Stomach (tissue), 9 donors: Measurements from ENCODE around the gene APOL2. TPM values are rescaled to one million over a fixed set of nuclear protein-coding genes. Genes with fewer than 3 reads are reported as not detected.
"Not testable (repeated sequence)": the region's sequence is repeated elsewhere in the genome, so short reads cannot be mapped to it uniquely, and the experiment has no call there.

ENCODE experiments used
- DNase-seq, 2 donors: peaks; one replicate each; pipeline versions ENCODE4 v3.0.0 to v3.0.0-alpha.2; 2013 to 2019
- H3K27ac ChIP-seq, 5 donors: fragments of 200-600 bp in 4 of 5; sonication (generic) in 4 of 5; one replicate each; pipeline ENCODE4 v1.5.1; 2013 to 2019; ENCODE audit warnings: mild to moderate bottlenecking in 1 of 5, moderate library complexity in 1 of 5
- H3K27me3 ChIP-seq, 3 donors: fragments of 200-600 bp; sonication (generic); one replicate each; pipeline ENCODE4 v1.5.1; 2017 to 2019; ENCODE audit warnings: mixed run types in 1 of 3
- H3K36me3 ChIP-seq, 4 donors: fragments of 200-600 bp; sonication (generic); 1 replicate in 3 of 4; 2 replicates in 1 of 4; pipeline ENCODE4 v1.5.1; 2016 to 2019
- H3K4me1 ChIP-seq, 4 donors: fragments of 200-600 bp; sonication (generic); one replicate each; pipeline ENCODE4 v1.5.1; 2016 to 2019
- H3K4me3 ChIP-seq, 4 donors: fragments of 200-600 bp; sonication (generic) in 3 of 4; one replicate each; pipeline ENCODE4 v1.5.1; 2016 to 2019; ENCODE audit warnings: mild to moderate bottlenecking in 1 of 4
- H3K9me3 ChIP-seq, 4 donors: fragments of 200-600 bp; sonication (generic); one replicate each; pipeline ENCODE4 v1.5.1; 2016 to 2019
- CTCF ChIP-seq, 7 experiments: fragments of 450-650 bp in 4 of 7; fragments of 200-600 bp in 3 of 7; sonication (generic) in 3 of 7; IDR thresholded peaks; one replicate each; pipeline ENCODE4 v1.5.1; 2016 to 2019; ENCODE audit warnings: antibody characterized with exemption in 7 of 7, control low read depth in 2 of 7, mild to moderate bottlenecking in 1 of 7
- EP300 ChIP-seq: sonication (generic); formaldehyde crosslinking; IDR thresholded peaks from one replicate; pipeline ENCODE4 v1.6.1; 2017; ENCODE audit warnings: antibody characterized with exemption
- POLR2A ChIP-seq, 4 donors: fragments of 450-650 bp; IDR thresholded peaks; one replicate each; pipeline ENCODE4 v1.6.1; 2016; ENCODE audit warnings: antibody characterized with exemption in 4 of 4, control low read depth in 2 of 4, mild to moderate bottlenecking in 1 of 4, moderate library complexity in 1 of 4
- POLR2AphosphoS5 ChIP-seq, 3 donors: sonication (generic); formaldehyde crosslinking; IDR thresholded peaks; one replicate each; pipeline ENCODE4 v1.6.1; 2016; ENCODE audit warnings: antibody characterized with exemption in 3 of 3
- WGBS, 5 donors: extraction: QIAGEN DNeasy Blood & Tissue Kit in 3 of 5; methylation state at CpG; one replicate each; pipeline versions ENCODE4 v1.1.5 to v1.1.7; 2013 to 2018; 5-methylcytosine and 5-hydroxymethylcytosine counted together
- intact Hi-C: fragments of 100-400 bp; cut with DNase I; formaldehyde crosslinking; loops from one replicate; pipeline ENCODE4 v1.15.1; 2023; ENCODE audit warnings: low total_unique reads
- polyA plus RNA-seq, 3 donors: library from polyadenylated mRNA; stranded (reverse); fragments of 200-250 nt; gene quantifications; one replicate each; pipeline ENCODE4 v1.2.3, GENCODE V29; 2013
- total RNA-seq, 5 donors: library from RNA; depleted of rRNA; stranded (reverse); fragments of >200 nt; gene quantifications; one replicate each; pipeline versions ENCODE4 v1.1.0 to v1.2.3, GENCODE V29; 2014 to 2016
- donor health status: healthy with polysubstance abuse.
- donor health status: Bipolar disorder and iron deficiency.
- donor health status: healthy.

The APOL2 gene
- total and polyA plus RNA-seq, 8 donors: 11.6 to 101 (median 35.5) TPM

DNA sequence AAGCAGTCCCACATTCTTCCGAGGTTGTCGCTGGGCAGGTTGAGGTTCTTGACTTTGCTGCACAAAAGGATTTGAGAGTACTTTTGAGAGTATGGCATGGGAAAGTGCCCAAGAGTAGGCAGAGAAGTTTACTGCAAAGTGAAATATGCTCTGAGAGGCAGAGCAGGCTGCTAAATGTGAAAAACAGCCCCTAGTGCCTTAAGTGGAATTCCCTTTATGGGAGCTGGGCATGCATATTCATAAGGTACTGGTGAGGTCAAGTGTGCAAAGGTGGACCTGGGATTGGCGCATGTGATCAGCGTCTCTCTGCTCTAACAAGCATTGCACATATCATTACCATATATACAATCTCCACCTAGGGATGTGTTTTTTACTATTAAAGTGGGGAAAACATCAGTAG lies 25.7 kb downstream of the APOL2 start:
- no peaks in the 10 kb centered on the region for H3K9me3 ChIP-seq
- no peak for DNase-seq
- no peaks in the 10 kb centered on the region for H3K27me3 ChIP-seq
- no peak overlapping the region for H3K4me3 ChIP-seq
- no peak for TF ChIP-seq POLR2A (IDR thresholded peaks at IDR 0.05)
- no peak for TF ChIP-seq EP300
- no peak for TF ChIP-seq CTCF (IDR thresholded peaks at IDR 0.05)
- no peak for TF ChIP-seq POLR2AphosphoS5 (IDR thresholded peaks at IDR 0.05)
- intact Hi-C loops: no loop called here
- H3K4me1 ChIP-seq: peaks cover 0 to 24% (median 0%) of the 10 kb centered on the region in 4 donors
- WGBS, 5 donors: 64 to 88% (median 70%) methylated on average over 4 of the region's 4 CpGs
- H3K36me3 ChIP-seq: no peaks in the 10 kb centered on the region
- H3K27ac ChIP-seq: no peak overlapping the region

DNA sequence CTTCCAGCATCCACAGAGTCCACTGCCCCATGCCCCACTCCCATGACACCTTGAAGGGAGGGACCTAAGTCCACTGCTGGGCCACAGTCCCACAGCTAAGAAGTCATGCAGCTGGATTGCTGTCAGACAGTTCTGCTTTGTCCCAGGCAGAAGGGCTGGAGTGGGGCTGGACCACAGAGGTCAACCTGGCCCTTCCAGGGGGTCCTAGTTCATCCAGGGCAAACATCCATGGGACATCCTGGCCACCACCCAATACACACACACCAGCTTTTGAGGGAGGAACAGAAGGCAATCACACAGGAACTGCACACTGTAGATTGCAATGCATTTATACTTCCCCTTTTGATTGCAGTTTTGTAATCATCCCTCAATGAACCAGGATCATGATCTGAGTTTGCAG lies 26.4 kb downstream of the APOL2 start:
- intact Hi-C loops: no loop called here
- H3K27me3 ChIP-seq: no peaks in the 10 kb centered on the region
- no peak for DNase-seq
- TF ChIP-seq EP300 (no peak), CTCF (IDR thresholded peaks at IDR 0.05) (no peak), POLR2AphosphoS5 (IDR thresholded peaks at IDR 0.05) (no peak), POLR2A (IDR thresholded peaks at IDR 0.05) (no peak)
- H3K4me1 ChIP-seq: peaks cover 0 to 24% (median 0%) of the 10 kb centered on the region in 4 donors
- H3K36me3 ChIP-seq: no peaks in the 10 kb centered on the region
- H3K27ac ChIP-seq: no peak overlapping the region
- no peaks in the 10 kb centered on the region for H3K9me3 ChIP-seq
- H3K4me3 ChIP-seq: no peak overlapping the region

- H3K4me1 ChIP-seq: peaks cover 0 to 24% (median 0%) of the 10 kb centered on the region in 4 donors
- H3K9me3 ChIP-seq: no peaks in the 10 kb centered on the region
- H3K36me3 ChIP-seq: no peaks in the 10 kb centered on the region
- peak in 1 of 2 donors; percentile 50 for DNase-seq
- H3K27me3 ChIP-seq: no peaks in the 10 kb centered on the region
- intact Hi-C loops: no loop called here
- no peak overlapping the region for H3K27ac ChIP-seq
- WGBS, 5 donors: 49 to 66% (median 61%) methylated on average over 4 of the region's 4 CpGs
- TF ChIP-seq EP300 (no peak), POLR2AphosphoS5 (IDR thresholded peaks at IDR 0.05) (no peak), CTCF (IDR thresholded peaks at IDR 0.05) (no peak), POLR2A (IDR thresholded peaks at IDR 0.05) (no peak)
- H3K4me3 ChIP-seq: no peak overlapping the region
Observed at GRCh38 chr22:36211237-36211861, 28.0 kb downstream of the APOL2 start.

GRCh38 chr22:36210224-36210623 lies 29.1 kb downstream of the APOL2 start:
- H3K9me3 ChIP-seq: no peaks in the 10 kb centered on the region
- intact Hi-C loops: no loop called here
- no peaks in the 10 kb centered on the region for H3K27me3 ChIP-seq
- DNase-seq: no peak
- 89 to 92% (median 90%) methylated on average over 3 of the region's 3 CpGs for WGBS, 5 donors
- no peak overlapping the region for H3K27ac ChIP-seq
- H3K36me3 ChIP-seq: no peaks in the 10 kb centered on the region
- no peak overlapping the region for H3K4me3 ChIP-seq
- TF ChIP-seq CTCF (IDR thresholded peaks at IDR 0.05) (no peak), EP300 (no peak), POLR2A (IDR thresholded peaks at IDR 0.05) (no peak), POLR2AphosphoS5 (IDR thresholded peaks at IDR 0.05) (no peak)
- peaks cover 0 to 24% (median 0%) of the 10 kb centered on the region in 4 donors for H3K4me1 ChIP-seq

GRCh38 chr22:36209488-36209908 lies 29.8 kb downstream of the APOL2 start:
- WGBS, 5 donors: 38 to 74% (median 60%) methylated on average over 5 of the region's 5 CpGs
- H3K36me3 ChIP-seq, DNase-seq, H3K4me3 ChIP-seq, H3K9me3 ChIP-seq, intact Hi-C loops, H3K27ac ChIP-seq, H3K27me3 ChIP-seq: not testable (repeated sequence)
- H3K4me1 ChIP-seq: peaks cover 0 to 28% (median 0%) of the 10 kb centered on the region in 4 donors
